Activated naive CD4-positive, alpha-beta T cell treated with anti-CD3 and anti-CD28 coated beads for 36 hours (primary cell): ENCODE data around the gene EMILIN1. TPM values are rescaled to one million over a fixed set of nuclear protein-coding genes. Genes with fewer than 3 reads are reported as not detected.

ENCODE experiments used
- CTCF ChIA-PET: fragments of 350-600 bp; sonication (Branson Sonifier 250); formaldehyde crosslinking; loops from one replicate; lab custom pipeline; 2021; ENCODE audit warnings: antibody characterized with exemption; lab: Charles Lee
- DNase-seq: peaks from one replicate; pipeline ENCODE4 v3.0.0-alpha.2; 2020
- H3K27ac Mint-ChIP-seq: one replicate; pipeline ENCODE4 v1.8.0; 2021; ENCODE audit warnings: mild to moderate bottlenecking, mixed read lengths
- H3K27me3 Mint-ChIP-seq: one replicate; pipeline ENCODE4 v1.8.0; 2021; ENCODE audit warnings: low read depth, mixed read lengths
- H3K36me3 Mint-ChIP-seq: one replicate; pipeline ENCODE4 v1.8.0; 2021; ENCODE audit warnings: low read depth, mixed read lengths
- H3K4me1 Mint-ChIP-seq: one replicate; pipeline ENCODE4 v1.8.0; 2021; ENCODE audit warnings: low read depth, mixed read lengths
- H3K4me3 Mint-ChIP-seq: one replicate; pipeline ENCODE4 v1.8.0; 2021; ENCODE audit warnings: mild to moderate bottlenecking, moderate library complexity, mixed read lengths
- H3K9me3 Mint-ChIP-seq: one replicate; pipeline ENCODE4 v1.8.0; 2021; ENCODE audit warnings: mixed read lengths
- intact Hi-C: fragments of 100-400 bp; cut with micrococcal nuclease; formaldehyde crosslinking; loops from one replicate; pipeline ENCODE4 v1.15.1; 2023
- total RNA-seq, 2 experiments: library from RNA; stranded (reverse); gene quantifications; one replicate each; pipeline ENCODE4 v1.2.3, GENCODE V29; 2021

The EMILIN1 gene
- total RNA-seq = under 1 TPM; 0.15 to 0.29 TPM

DNA sequence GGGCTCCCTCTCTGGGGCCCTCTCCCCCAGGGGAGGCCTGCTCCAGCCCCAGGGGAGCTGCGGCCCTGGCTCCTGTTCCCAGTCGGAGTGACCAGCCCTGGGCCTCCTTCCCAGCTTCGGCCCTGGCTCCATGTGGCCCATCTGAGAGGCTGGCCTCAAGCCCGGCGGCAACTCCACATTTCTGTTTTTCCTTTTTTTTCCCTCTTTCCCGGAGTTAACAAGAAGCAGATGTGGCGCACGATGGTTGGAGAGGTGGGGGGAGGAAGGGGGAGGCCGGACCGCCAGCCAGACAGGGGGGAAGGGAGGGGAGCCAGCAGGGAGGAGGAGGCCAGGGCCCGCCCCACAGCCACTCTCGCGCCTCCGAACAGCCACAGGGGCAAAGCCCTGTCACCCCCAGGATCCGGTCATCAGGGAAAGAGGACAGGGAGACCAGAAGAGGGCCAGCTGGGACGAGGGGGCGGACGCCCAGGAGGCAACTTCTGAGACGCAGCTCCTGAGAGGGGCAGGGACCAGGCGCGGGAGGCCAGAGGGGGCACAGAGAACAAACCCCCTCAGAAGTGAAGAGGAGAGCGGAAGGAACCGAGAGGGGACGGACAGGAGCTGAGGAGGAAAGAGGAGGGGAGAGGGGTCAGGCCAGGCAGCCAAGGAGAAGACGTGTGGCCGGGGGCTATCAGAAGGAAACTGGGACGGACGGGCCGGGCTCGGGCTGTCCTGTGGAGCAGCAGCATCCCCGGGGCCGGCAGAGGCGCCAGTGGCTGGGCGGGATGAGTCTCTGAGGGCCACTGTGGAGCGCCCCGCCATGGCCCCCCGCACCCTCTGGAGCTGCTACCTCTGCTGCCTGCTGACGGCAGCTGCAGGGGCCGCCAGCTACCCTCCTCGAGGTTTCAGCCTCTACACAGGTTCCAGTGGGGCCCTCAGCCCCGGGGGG lies at the start of gene EMILIN1:
TSS of gene EMILIN1 (plus strand) at position 349 of the 928 bp plus-strand sequence. CDS start at position 800, 451 bp downstream.
- Mint-ChIP-seq H3K36me3 (no peaks in the 10 kb centered on the region), H3K27me3 (no peaks in the 10 kb centered on the region), H3K27ac (peak within 1 kb of the TSS; percentile 15), H3K4me3 (no peak within 1 kb of the TSS), H3K9me3 (no peaks in the 10 kb centered on the region), H3K4me1 (peaks cover 39% of the 10 kb centered on the region)
- CTCF ChIA-PET = interaction anchor here (1.2 kb wide), 1 partner anchor 55 kb away, joined by 3 read pairs; no protein-coding TSS in a partner anchor
- intact Hi-C loops = no loop called here
- no peak for DNase-seq

DNA sequence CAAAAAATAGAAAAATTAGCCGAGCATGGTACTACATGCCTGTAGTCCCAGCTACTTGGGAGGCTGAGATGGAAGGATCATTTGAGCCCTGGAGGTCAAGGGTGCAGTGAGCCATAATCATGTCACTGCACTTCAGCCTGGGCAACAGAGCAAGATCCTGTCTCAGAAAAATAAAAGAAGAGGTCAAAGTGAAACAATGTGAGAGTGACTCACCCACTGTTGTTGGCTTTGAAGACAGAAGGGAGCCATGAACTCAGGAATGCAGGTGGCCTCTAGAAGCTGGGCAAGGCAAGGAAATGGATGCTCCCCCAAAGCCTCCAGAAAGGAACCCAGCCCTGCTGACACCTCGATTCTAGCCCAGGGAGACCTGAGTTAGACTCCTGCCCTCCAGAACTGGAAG lies 49.4 kb upstream of the EMILIN1 start:
- no peaks in the 10 kb centered on the region for H3K9me3 Mint-ChIP-seq
- CTCF ChIA-PET = interaction anchor here (0.9 kb wide), 1 partner anchor 21 kb away, joined by 5 read pairs; no protein-coding TSS in a partner anchor
- H3K27ac Mint-ChIP-seq = no peak overlapping the region
- peaks cover 23% of the 10 kb centered on the region for H3K4me1 Mint-ChIP-seq
- intact Hi-C loops = no loop called here
- peaks cover 4% of the 10 kb centered on the region for H3K36me3 Mint-ChIP-seq
- H3K27me3 Mint-ChIP-seq = no peaks in the 10 kb centered on the region
- no peak overlapping the region for H3K4me3 Mint-ChIP-seq
- no peak for DNase-seq

DNA sequence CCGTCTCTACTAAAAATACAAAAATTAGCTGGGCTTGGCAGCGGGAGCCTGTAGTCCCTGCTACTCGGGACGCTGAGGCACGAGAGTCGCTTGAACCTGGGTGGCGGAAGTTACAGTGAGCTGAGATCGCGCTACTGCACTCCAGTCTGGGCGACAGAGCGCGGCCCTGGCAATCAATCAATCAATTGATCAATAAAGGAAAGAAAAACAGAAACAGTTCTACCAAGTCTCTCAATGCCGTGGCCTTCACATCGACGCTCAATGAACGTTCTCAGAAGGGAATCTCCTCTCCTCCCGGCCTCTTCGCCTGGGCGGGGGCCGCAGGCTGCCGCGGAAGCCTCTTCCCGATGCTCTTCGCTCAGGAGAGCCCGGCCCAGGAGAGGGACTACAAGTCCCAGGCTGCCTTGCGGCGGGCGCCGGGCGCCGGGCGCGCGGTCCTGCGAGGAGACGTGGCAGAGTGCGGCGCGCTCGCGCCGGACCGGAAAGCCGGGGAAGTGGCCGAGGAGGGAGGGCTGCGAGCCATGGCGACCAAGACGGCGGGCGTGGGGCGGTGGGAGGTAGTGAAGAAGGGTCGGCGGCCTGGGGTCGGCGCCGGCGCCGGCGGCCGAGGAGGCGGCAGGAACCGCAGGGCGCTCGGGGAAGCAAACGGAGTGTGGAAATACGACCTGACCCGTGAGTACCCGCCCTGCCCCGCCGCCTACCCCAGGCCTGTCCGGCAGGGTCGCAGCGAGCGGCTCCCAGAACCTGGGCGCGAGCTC lies 45.7 kb upstream of the EMILIN1 start, which contains the start of gene TMEM214:
TSS of gene TMEM214 (plus strand) at position 471 of the 758 bp plus-strand sequence. CDS start at position 522, 51 bp downstream.
- peak; percentile 83 for DNase-seq
- Mint-ChIP-seq H3K4me3 (peak within 1 kb of the TSS; percentile 94), H3K36me3 (peaks cover 17% of the 10 kb centered on the region), H3K9me3 (no peaks in the 10 kb centered on the region), H3K4me1 (peaks cover 35% of the 10 kb centered on the region), H3K27ac (peak within 1 kb of the TSS; percentile 77), H3K27me3 (no peaks in the 10 kb centered on the region)
- intact Hi-C loops = loop anchor here (1.0 to 5.0 kb wide), 6 partner anchors 18 to 248 kb away; partner anchors contain the start of genes KHK and OST4
- CTCF ChIA-PET = interaction anchor here (0.9 to 1.8 kb wide), 6 partner anchors 13 to 187 kb away, joined by 3 to 6 read pairs (median 4); partner anchors contain the start of gene KHK

DNA sequence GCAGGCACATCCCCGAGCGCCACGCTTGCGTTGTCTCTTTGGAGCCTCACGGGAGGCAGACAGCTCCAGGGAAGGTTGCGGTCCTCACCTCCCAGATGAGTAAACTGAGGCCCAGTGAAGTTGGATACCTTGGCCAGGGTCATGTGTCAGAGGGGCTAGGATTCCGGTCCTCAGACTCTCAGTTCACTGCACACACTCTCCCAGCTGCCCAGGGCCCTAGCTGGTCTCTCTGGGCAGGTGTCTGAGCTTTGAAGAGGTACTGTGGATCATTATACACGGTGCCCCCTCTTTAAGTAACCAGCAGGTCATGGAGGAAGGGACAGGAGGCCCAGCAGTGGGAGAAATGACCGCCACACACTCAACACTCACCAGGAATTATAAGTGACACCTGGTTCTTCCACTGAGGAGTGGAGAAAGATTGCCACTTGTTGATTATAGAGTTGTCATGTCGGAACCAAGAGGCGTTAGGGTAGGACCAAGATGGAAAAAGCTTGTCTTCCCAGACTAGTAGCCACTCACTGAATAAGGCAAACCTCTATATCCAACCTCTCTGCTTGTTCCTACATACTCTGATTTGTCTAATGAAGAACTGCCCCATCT lies 45.1 kb upstream of the EMILIN1 start:
- Mint-ChIP-seq H3K27ac (peak overlapping the region; percentile 77), H3K4me3 (peak overlapping the region; percentile 94), H3K4me1 (peaks cover 35% of the 10 kb centered on the region), H3K36me3 (peaks cover 19% of the 10 kb centered on the region), H3K27me3 (no peaks in the 10 kb centered on the region), H3K9me3 (no peaks in the 10 kb centered on the region)
- intact Hi-C loops = loop anchor here (1.0 to 5.0 kb wide), 3 partner anchors 38 to 249 kb away; partner anchors contain the start of gene OST4
- CTCF ChIA-PET = interaction anchor here (0.9 to 1.8 kb wide), 6 partner anchors 12 to 187 kb away, joined by 3 to 6 read pairs (median 4); partner anchors contain the start of gene KHK
- DNase-seq = no peak

DNA sequence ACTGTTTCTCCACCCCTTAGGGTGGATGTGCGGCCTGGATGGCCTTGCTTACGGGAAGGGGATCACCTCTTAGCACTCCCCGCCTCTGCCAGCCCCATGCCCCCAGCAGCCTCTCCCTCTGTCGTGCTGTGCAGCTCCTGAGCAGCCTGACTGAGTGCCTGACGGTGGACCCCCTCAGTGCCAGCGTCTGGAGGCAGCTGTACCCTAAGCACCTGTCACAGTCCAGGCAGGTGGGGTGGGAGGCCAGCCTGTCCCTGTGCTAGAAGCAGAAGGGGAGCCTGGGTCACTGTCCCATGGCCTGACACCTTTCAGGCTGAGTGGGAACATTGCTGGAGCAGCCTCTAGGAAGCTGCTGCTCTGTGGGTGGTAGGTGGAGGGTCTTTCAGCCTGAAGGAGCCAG lies 40.4 kb upstream of the EMILIN1 start:
- no peak for DNase-seq

DNA sequence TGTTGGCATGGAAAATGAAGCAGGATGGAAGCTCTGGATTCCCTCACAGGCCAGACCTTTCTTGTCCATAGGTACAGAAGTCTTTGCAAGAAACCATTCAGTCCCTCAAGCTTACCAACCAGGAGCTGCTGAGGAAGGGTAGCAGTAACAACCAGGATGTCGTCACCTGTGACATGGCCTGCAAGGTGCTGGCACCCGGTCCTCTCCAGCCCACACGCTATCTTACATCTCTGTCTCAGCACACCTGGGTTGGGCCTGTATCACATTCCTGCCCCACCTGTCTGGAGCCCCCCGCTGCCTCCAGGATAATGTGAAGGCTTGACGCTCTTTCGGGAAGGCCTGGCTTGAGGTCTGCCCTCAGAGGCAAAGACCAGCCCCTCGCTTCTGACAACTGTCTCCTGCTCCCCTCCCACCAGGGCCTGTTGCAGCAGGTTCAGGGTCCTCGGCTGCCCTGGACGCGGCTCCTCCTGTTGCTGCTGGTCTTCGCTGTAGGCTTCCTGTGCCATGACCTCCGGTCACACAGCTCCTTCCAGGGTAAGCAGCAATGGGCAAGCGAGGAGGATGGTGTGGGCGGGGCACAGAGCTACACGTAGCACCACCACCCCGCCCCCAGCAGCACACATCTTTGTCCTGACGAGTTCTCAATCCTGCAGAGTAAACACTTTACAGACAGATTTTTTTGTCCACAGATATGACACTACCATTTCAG lies 39.6 kb upstream of the EMILIN1 start:
- intact Hi-C loops = no loop called here

More for the DNA sequence above, 40.4 kb upstream of the EMILIN1 start:
- intact Hi-C loops = no loop called here
- CTCF ChIA-PET = interaction anchor here (0.7 to 1.5 kb wide), 3 partner anchors 21 to 76 kb away, joined by 3 to 6 read pairs (median 4); no protein-coding TSS in a partner anchor
- H3K27me3 Mint-ChIP-seq = no peaks in the 10 kb centered on the region
- no peak overlapping the region for H3K27ac Mint-ChIP-seq
- H3K36me3 Mint-ChIP-seq = peaks cover 34% of the 10 kb centered on the region
- H3K4me1 Mint-ChIP-seq = peaks cover 26% of the 10 kb centered on the region
- no peak overlapping the region for H3K4me3 Mint-ChIP-seq
- no peaks in the 10 kb centered on the region for H3K9me3 Mint-ChIP-seq

DNA sequence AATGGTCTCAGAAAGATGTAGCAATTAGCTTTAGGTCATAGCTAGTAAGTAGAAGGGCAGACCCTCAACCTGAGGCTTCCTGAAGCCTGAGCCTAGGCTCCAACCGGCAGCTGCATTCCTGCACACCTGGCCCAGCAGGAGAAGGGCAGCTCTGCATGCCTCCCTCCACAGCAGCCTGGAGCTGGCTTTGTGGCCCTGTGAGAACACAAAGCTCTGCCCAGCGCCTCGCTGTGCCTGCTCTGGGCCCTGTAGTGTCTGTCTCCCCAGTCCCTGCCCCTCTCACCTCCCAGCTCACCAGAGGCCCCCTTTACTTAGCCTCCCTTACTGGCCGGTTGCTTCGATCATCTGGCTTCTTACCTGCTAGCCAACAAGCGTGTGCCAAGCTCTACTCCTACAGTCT lies 39.0 kb upstream of the EMILIN1 start:
- H3K36me3 Mint-ChIP-seq = peaks cover 30% of the 10 kb centered on the region
- no peak for DNase-seq
- no peaks in the 10 kb centered on the region for H3K9me3 Mint-ChIP-seq
- H3K4me1 Mint-ChIP-seq = peaks cover 13% of the 10 kb centered on the region
- no peaks in the 10 kb centered on the region for H3K27me3 Mint-ChIP-seq
- H3K4me3 Mint-ChIP-seq = no peak overlapping the region
- CTCF ChIA-PET = no interaction called here
- no peak overlapping the region for H3K27ac Mint-ChIP-seq
- intact Hi-C loops = no loop called here

More for the DNA sequence above, 39.6 kb upstream of the EMILIN1 start:
- Mint-ChIP-seq H3K27ac (no peak overlapping the region), H3K4me3 (no peak overlapping the region), H3K4me1 (peaks cover 20% of the 10 kb centered on the region), H3K27me3 (no peaks in the 10 kb centered on the region), H3K9me3 (no peaks in the 10 kb centered on the region), H3K36me3 (peaks cover 34% of the 10 kb centered on the region)
- DNase-seq = no peak
- CTCF ChIA-PET = interaction anchor here (1.5 kb wide), 1 partner anchor 22 kb away, joined by 6 read pairs; no protein-coding TSS in a partner anchor

DNA sequence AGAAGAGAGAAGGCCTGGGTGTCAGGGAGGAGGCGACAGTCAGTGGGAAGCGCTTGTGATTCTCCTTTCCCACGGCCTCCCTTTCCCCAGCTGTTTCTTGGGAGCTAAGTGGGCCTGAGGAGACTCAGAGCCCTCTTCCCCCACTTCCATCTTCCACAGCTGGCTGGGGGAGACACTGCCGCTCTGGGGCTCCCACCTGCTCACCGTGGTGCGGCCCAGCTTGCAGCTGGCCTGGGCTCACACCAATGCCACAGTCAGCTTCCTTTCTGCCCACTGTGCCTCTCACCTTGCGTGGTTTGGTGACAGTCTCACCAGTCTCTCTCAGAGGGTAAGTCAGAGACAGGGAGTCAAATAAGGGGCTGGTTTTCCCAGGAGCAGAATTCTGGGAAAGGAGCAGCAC lies 38.5 kb upstream of the EMILIN1 start:
- no peak overlapping the region for H3K27ac Mint-ChIP-seq
- H3K4me3 Mint-ChIP-seq = no peak overlapping the region
- CTCF ChIA-PET = no interaction called here
- intact Hi-C loops = no loop called here
- peaks cover 9% of the 10 kb centered on the region for H3K4me1 Mint-ChIP-seq
- DNase-seq = no peak
- no peaks in the 10 kb centered on the region for H3K27me3 Mint-ChIP-seq
- H3K9me3 Mint-ChIP-seq = no peaks in the 10 kb centered on the region
- H3K36me3 Mint-ChIP-seq = peaks cover 30% of the 10 kb centered on the region

DNA sequence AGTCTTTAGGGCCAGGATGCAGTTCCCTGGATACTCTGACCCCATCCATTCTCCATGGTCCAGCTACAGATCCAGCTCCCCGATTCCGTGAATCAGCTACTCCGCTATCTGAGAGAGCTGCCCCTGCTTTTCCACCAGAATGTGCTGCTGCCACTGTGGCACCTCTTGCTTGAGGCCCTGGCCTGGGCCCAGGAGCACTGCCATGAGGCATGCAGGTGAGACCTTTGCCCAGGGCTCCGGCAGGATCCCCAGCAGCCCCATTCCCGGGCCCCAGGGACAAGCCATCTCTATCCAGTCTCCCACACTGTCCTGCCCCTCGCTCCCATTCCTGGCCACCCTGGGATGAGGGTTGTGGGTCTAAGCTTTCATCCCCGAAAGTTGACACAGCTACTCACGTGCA lies 38.1 kb upstream of the EMILIN1 start:
- H3K36me3 Mint-ChIP-seq = peaks cover 31% of the 10 kb centered on the region
- H3K27ac Mint-ChIP-seq = no peak overlapping the region
- intact Hi-C loops = no loop called here
- no peak for DNase-seq
- H3K4me1 Mint-ChIP-seq = peaks cover 5% of the 10 kb centered on the region
- H3K4me3 Mint-ChIP-seq = no peak overlapping the region
- CTCF ChIA-PET = no interaction called here
- H3K9me3 Mint-ChIP-seq = no peaks in the 10 kb centered on the region
- H3K27me3 Mint-ChIP-seq = no peaks in the 10 kb centered on the region

DNA sequence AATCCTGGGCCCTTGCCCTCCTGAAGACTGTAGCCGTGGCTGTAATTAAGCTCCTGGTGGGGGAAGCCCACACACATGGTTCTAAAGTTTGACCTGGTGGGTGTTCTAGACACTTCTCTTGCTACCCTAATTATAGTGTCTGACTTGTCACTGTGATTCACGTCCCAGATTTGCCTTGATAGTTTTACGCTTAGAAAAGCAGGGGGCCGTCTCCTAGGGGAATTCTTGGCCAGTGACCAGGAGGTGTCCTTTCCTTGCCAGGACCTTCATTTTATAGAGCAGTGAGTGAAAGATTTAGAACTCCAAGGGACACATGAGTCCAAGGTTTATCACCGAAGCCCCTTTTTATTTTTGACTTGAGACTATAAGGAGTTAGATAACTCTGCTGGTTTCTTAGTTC lies 36.7 kb upstream of the EMILIN1 start:
- no peak overlapping the region for H3K4me3 Mint-ChIP-seq
- H3K36me3 Mint-ChIP-seq = peaks cover 26% of the 10 kb centered on the region
- CTCF ChIA-PET = interaction anchor here (1.4 kb wide), 1 partner anchor 80 kb away, joined by 3 read pairs; no protein-coding TSS in a partner anchor
- intact Hi-C loops = no loop called here
- H3K9me3 Mint-ChIP-seq = no peaks in the 10 kb centered on the region
- no peaks in the 10 kb centered on the region for H3K27me3 Mint-ChIP-seq
- peak overlapping the region; percentile 26 for H3K27ac Mint-ChIP-seq
- DNase-seq = no peak
- peaks cover 5% of the 10 kb centered on the region for H3K4me1 Mint-ChIP-seq

DNA sequence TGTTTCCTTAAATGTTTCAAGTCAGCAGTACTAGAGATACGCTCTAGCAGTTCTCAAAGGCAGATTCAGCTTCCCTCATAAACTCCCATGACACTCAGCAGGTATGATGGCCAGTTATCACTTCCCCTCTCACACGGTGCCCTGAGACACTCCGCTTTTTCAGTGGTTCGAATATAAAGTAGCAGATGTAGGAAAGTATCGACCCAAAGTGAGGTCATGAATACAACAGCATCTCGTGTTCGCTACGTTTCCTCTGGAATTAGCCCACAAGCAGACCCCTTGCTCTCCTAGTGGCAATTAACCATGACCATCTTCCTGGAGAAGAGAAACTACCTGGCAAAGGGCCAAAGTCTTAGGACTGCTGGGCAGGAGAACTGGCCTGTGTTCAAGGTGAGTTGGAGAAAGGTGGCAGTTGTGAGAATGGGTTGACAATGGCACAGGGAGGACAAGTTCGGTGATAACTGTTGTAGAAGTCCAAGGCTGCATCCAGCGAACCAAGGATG lies 36.2 kb upstream of the EMILIN1 start:
- no peak overlapping the region for H3K27ac Mint-ChIP-seq
- H3K36me3 Mint-ChIP-seq = peaks cover 23% of the 10 kb centered on the region
- no peaks in the 10 kb centered on the region for H3K27me3 Mint-ChIP-seq
- H3K9me3 Mint-ChIP-seq = no peaks in the 10 kb centered on the region
- DNase-seq = no peak
- H3K4me3 Mint-ChIP-seq = no peak overlapping the region
- CTCF ChIA-PET = interaction anchor here (1.4 kb wide), 1 partner anchor 80 kb away, joined by 3 read pairs; no protein-coding TSS in a partner anchor
- intact Hi-C loops = no loop called here
- H3K4me1 Mint-ChIP-seq = peaks cover 5% of the 10 kb centered on the region
